Measurements from ENCODE around the gene LARGE2.

LARGE2 gene

DNA sequence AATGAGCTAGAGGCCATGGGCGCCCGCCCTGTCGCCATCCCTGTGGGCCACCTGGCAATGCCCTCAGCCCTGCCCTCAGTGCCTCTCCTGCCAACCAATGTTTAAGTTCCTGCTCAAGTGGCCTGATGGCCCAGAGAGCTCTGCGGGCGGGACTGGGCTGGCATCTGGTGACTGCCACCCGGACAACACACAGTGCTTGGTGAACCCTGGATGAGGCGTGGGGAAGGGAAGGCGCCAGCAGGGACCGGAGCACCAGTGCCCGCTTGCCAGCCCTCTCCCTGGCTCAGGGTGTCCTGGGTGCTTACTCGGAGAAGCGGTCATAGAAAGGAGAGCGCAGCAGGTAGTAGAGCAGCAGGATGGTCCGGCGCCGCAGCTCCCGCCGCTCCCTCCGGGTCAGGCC, 8.9 kb upstream of the LARGE2 start:
- no peak for ATAC-seq
- TF ChIP-seq TCF4 (CRISPR knock-in tag; IDR thresholded peaks at IDR 0.05; ENCODE audit: borderline replicate concordance) (no peak), CSDC2 (CRISPR knock-in tag; IDR thresholded peaks at IDR 0.05) (no peak), GLIS3 (CRISPR knock-in tag; IDR thresholded peaks at IDR 0.05) (no peak), RARB (CRISPR knock-in tag; IDR thresholded peaks at IDR 0.05) (no peak), ZNF70 (CRISPR knock-in tag; IDR thresholded peaks at IDR 0.05) (no peak), SNAI2 (CRISPR knock-in tag; IDR thresholded peaks at IDR 0.05) (no peak), ZNF8 (CRISPR knock-in tag; IDR thresholded peaks at IDR 0.05) (no peak), ZFP3 (CRISPR knock-in tag; IDR thresholded peaks at IDR 0.05) (no peak), ESRRG (CRISPR knock-in tag; IDR thresholded peaks at IDR 0.05) (no peak)
- TF ChIP-seq, protein P1, sequence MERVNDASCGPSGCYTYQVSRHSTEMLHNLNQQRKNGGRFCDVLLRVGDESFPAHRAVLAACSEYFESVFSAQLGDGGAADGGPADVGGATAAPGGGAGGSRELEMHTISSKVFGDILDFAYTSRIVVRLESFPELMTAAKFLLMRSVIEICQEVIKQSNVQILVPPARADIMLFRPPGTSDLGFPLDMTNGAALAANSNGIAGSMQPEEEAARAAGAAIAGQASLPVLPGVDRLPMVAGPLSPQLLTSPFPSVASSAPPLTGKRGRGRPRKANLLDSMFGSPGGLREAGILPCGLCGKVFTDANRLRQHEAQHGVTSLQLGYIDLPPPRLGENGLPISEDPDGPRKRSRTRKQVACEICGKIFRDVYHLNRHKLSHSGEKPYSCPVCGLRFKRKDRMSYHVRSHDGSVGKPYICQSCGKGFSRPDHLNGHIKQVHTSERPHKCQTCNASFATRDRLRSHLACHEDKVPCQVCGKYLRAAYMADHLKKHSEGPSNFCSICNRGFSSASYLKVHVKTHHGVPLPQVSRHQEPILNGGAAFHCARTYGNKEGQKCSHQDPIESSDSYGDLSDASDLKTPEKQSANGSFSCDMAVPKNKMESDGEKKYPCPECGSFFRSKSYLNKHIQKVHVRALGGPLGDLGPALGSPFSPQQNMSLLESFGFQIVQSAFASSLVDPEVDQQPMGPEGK (CRISPR knock-in tag; IDR thresholded peaks at IDR 0.05; ENCODE audit: borderline replicate concordance), result no peak

DNA sequence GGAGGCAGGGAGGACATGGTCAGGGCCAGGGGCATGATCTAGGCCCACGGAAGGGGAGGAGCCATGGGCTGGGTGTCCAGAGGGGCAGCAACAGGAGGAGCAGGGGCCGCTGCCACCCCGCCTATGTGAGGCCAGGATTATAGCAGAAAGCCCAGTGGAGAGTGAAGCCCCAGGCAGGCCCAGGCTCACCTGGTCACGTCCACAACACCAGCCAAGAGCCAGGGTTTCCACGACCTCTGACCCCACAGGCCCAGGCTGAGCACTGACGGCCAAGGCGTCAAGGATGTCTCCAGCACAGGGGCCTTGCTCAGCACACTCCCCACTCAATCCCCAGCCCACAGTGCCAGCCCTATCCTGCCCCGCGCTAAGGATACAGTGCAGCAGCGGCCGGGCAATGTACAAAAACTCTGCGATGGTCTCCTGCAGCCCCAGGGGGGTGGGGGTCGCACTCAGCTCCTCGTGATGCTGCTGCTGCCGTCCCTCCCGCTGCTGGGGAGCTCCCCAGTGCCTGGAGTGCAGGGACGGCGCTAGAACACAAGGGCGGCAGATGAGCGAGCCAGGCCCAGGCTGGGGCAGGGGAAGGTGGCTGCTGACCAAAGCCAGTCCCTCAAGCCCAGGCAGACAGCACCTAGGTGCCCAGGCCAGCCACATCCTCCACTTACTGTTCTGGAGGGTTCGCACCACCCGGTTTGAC, 8.4 kb upstream of the LARGE2 start:
- no peak for ATAC-seq
- TF ChIP-seq ARNTL (CRISPR knock-in tag; IDR thresholded peaks at IDR 0.05; ENCODE audit: borderline replicate concordance, low read depth) (no peak), ZNF70 (CRISPR knock-in tag; IDR thresholded peaks at IDR 0.05) (no peak), GLIS3 (CRISPR knock-in tag; IDR thresholded peaks at IDR 0.05) (no peak)

DNA sequence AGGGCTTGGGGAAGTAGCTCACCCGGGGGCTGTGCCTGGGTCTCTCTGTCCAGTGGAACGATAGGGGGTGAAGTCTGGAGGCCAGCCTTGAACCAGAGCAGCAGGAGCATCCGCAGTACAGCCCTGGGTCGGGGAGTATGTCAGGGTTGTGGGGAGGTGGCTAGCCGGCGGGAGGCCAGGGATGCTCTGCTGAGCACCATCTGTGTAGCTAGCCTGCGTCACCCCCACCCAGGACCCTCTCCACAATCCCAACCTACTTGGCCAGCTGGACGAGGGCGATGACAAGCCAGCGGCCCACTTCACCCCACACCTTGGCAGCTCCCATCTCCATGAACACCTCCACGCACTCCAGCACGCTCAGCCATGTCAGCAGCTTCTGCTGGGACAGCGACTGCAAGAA, 7.0 kb upstream of the LARGE2 start:
- ATAC-seq, result no peak
- TF ChIP-seq, protein P1 (CRISPR knock-in tag; IDR thresholded peaks at IDR 0.05; ENCODE audit: borderline replicate concordance), result no peak
- TF ChIP-seq GLIS3 (CRISPR knock-in tag; IDR thresholded peaks at IDR 0.05), result no peak
- no peak for TF ChIP-seq ISL1 (CRISPR knock-in tag; IDR thresholded peaks at IDR 0.05)
- no peak for TF ChIP-seq ZNF8 (CRISPR knock-in tag; IDR thresholded peaks at IDR 0.05)
- TF ChIP-seq ZFP3 (CRISPR knock-in tag; IDR thresholded peaks at IDR 0.05), result no peak
- TF ChIP-seq ARNTL (CRISPR knock-in tag; IDR thresholded peaks at IDR 0.05; ENCODE audit: borderline replicate concordance, low read depth), result no peak
- TF ChIP-seq OSR1 (CRISPR knock-in tag; IDR thresholded peaks at IDR 0.05), result no peak
- TF ChIP-seq, protein P2, sequence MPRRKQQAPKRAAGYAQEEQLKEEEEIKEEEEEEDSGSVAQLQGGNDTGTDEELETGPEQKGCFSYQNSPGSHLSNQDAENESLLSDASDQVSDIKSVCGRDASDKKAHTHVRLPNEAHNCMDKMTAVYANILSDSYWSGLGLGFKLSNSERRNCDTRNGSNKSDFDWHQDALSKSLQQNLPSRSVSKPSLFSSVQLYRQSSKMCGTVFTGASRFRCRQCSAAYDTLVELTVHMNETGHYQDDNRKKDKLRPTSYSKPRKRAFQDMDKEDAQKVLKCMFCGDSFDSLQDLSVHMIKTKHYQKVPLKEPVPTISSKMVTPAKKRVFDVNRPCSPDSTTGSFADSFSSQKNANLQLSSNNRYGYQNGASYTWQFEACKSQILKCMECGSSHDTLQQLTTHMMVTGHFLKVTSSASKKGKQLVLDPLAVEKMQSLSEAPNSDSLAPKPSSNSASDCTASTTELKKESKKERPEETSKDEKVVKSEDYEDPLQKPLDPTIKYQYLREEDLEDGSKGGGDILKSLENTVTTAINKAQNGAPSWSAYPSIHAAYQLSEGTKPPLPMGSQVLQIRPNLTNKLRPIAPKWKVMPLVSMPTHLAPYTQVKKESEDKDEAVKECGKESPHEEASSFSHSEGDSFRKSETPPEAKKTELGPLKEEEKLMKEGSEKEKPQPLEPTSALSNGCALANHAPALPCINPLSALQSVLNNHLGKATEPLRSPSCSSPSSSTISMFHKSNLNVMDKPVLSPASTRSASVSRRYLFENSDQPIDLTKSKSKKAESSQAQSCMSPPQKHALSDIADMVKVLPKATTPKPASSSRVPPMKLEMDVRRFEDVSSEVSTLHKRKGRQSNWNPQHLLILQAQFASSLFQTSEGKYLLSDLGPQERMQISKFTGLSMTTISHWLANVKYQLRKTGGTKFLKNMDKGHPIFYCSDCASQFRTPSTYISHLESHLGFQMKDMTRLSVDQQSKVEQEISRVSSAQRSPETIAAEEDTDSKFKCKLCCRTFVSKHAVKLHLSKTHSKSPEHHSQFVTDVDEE (CRISPR knock-in tag; IDR thresholded peaks at IDR 0.05), result no peak
- no peak for TF ChIP-seq TOX (CRISPR knock-in tag; IDR thresholded peaks at IDR 0.05; ENCODE audit: borderline replicate concordance)
- TF ChIP-seq ZC3H10 (CRISPR knock-in tag; IDR thresholded peaks at IDR 0.05), result no peak

DNA sequence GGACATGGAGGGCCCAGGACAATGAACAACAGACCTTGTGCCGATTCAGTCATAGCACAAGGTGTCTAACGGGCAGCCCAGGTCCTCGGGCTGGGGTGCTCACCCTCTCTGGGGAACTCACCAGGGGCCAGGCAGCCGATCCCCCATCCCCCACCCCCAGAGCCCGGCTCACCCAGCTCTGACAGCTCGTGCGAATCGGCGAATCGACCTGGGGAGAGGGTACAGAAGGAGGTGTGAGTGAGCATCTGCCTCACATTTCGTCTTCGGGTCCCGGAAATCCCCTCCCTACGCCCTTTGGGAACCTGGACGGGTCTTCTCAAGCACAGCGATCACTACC, 5.2 kb upstream of the LARGE2 start:
- no peak for ATAC-seq
- no peak for TF ChIP-seq ZNF8 (CRISPR knock-in tag; IDR thresholded peaks at IDR 0.05)
- TF ChIP-seq SNAI2 (CRISPR knock-in tag; IDR thresholded peaks at IDR 0.05), result no peak
- TF ChIP-seq PPARA (CRISPR knock-in tag; IDR thresholded peaks at IDR 0.05; ENCODE audit: borderline replicate concordance), result no peak
- no peak for TF ChIP-seq CSDC2 (CRISPR knock-in tag; IDR thresholded peaks at IDR 0.05)
- TF ChIP-seq ISL1 (CRISPR knock-in tag; IDR thresholded peaks at IDR 0.05), result no peak
- TF ChIP-seq, protein P2 (CRISPR knock-in tag; IDR thresholded peaks at IDR 0.05), result no peak
- TF ChIP-seq, protein P3, sequence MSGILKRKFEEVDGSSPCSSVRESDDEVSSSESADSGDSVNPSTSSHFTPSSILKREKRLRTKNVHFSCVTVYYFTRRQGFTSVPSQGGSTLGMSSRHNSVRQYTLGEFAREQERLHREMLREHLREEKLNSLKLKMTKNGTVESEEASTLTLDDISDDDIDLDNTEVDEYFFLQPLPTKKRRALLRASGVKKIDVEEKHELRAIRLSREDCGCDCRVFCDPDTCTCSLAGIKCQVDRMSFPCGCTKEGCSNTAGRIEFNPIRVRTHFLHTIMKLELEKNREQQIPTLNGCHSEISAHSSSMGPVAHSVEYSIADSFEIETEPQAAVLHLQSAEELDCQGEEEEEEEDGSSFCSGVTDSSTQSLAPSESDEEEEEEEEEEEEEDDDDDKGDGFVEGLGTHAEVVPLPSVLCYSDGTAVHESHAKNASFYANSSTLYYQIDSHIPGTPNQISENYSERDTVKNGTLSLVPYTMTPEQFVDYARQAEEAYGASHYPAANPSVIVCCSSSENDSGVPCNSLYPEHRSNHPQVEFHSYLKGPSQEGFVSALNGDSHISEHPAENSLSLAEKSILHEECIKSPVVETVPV (CRISPR knock-in tag; IDR thresholded peaks at IDR 0.05), result no peak
- no peak for TF ChIP-seq TOX (CRISPR knock-in tag; IDR thresholded peaks at IDR 0.05; ENCODE audit: borderline replicate concordance)
- TF ChIP-seq BACH2 (CRISPR knock-in tag; IDR thresholded peaks at IDR 0.05; ENCODE audit: borderline replicate concordance), result no peak
- TF ChIP-seq, protein P4, sequence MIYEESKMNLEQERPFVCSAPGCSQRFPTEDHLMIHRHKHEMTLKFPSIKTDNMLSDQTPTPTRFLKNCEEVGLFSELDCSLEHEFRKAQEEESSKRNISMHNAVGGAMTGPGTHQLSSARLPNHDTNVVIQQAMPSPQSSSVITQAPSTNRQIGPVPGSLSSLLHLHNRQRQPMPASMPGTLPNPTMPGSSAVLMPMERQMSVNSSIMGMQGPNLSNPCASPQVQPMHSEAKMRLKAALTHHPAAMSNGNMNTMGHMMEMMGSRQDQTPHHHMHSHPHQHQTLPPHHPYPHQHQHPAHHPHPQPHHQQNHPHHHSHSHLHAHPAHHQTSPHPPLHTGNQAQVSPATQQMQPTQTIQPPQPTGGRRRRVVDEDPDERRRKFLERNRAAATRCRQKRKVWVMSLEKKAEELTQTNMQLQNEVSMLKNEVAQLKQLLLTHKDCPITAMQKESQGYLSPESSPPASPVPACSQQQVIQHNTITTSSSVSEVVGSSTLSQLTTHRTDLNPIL (CRISPR knock-in tag; IDR thresholded peaks at IDR 0.05; ENCODE audit: low read depth), result no peak
- TF ChIP-seq ESRRG (CRISPR knock-in tag; IDR thresholded peaks at IDR 0.05), result no peak
- TF ChIP-seq ZNF565 (CRISPR knock-in tag; conservative IDR thresholded peaks at IDR 0.05; ENCODE audit: low read depth), result no peak
- TF ChIP-seq, protein P1 (CRISPR knock-in tag; IDR thresholded peaks at IDR 0.05; ENCODE audit: borderline replicate concordance), result no peak

Measured in SK-N-SH treated with all-trans-retinoic acid at 6 μM for 48 hours (cell line).